Ovary (tissue), 3 donors: Measurements from ENCODE around the gene LRRC46.

ENCODE experiments used
- EP300 ChIP-seq: sonication (generic); formaldehyde crosslinking; IDR thresholded peaks from one replicate; pipeline ENCODE4 v1.6.1; 2017; ENCODE audit warnings: antibody characterized with exemption
- POLR2A ChIP-seq: fragments of 450-650 bp; IDR thresholded peaks from one replicate; pipeline ENCODE4 v1.6.1; 2017; ENCODE audit warnings: antibody characterized with exemption, mild to moderate bottlenecking, moderate library complexity
- TF ChIP-seq, protein P1 (sequence below), 3 donors: fragments of 450-650 bp in 2 of 3; fragments of 200-600 bp in 1 of 3; IDR thresholded peaks; one replicate each; pipeline versions ENCODE4 v1.5.1 to v1.8.0; 2016 to 2022; ENCODE audit warnings: antibody characterized with exemption in 3 of 3, mild to moderate bottlenecking in 1 of 3
- donor health status: DM: no; HTN: no; CAD: no.

- TF ChIP-seq, protein P1, sequence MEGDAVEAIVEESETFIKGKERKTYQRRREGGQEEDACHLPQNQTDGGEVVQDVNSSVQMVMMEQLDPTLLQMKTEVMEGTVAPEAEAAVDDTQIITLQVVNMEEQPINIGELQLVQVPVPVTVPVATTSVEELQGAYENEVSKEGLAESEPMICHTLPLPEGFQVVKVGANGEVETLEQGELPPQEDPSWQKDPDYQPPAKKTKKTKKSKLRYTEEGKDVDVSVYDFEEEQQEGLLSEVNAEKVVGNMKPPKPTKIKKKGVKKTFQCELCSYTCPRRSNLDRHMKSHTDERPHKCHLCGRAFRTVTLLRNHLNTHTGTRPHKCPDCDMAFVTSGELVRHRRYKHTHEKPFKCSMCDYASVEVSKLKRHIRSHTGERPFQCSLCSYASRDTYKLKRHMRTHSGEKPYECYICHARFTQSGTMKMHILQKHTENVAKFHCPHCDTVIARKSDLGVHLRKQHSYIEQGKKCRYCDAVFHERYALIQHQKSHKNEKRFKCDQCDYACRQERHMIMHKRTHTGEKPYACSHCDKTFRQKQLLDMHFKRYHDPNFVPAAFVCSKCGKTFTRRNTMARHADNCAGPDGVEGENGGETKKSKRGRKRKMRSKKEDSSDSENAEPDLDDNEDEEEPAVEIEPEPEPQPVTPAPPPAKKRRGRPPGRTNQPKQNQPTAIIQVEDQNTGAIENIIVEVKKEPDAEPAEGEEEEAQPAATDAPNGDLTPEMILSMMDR (IDR thresholded peaks at IDR 0.05): no peak
- TF ChIP-seq EP300 (no peak), POLR2A (no peak)
These were observed 12.0 kb upstream of the LRRC46 start for GRCh38 chr17:47819475-47819874.
